ENCODE measurements around the gene SLC4A1AP. TPM values are rescaled to one million over a fixed set of nuclear protein-coding genes. Genes with fewer than 3 reads are reported as not detected.
A peak's percentile ranks its signal among the peaks of the same experiment; 100 is the strongest.

Gene SLC4A1AP
- total RNA-seq, 2 experiments from 2014 or later = 19.1 to 19.3 TPM

- CTCF ChIA-PET = interaction anchor here (1.0 to 3.8 kb wide), 3 partner anchors 15 to 763 kb away, joined by 3 to 17 read pairs (median 4); no protein-coding TSS in a partner anchor
Observed at GRCh38 chr2:27690052-27690451, 26.4 kb downstream of the SLC4A1AP start.

DNA sequence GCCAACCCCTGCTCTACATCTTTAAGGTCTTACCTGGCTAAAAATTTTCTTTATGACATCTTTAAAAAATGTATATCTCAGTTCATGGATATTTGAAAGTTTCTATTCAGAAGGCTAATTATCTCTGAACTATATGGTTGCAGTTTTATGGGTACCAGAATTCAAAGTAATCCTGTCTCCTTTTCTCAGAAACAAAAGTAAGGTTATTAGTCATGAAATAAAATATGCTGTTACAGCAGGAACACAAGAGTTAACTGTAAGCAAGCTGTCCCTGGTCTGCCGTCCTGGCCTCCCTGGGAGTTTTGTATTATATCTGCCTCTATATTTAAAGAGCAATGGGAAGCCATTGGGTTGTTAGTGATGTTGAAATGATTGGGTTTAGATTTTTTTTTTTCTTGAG is 34.0 kb downstream of the SLC4A1AP start:
- H3K36me3 Mint-ChIP-seq (ENCODE audit: low read depth) = peaks cover 18% of the 10 kb centered on the region
- ATAC-seq (no peak), DNase-seq (no peak)
- H3K9me3 Mint-ChIP-seq = no peaks in the 10 kb centered on the region
- peaks cover 3% of the 10 kb centered on the region for H3K4me1 Mint-ChIP-seq (ENCODE audit: low read depth)
- intact Hi-C loops (cut with micrococcal nuclease) = no loop called here
- no peaks in the 10 kb centered on the region for H3K27me3 Mint-ChIP-seq
- POLR2A ChIA-PET = no interaction called here
- no peak overlapping the region for H3K27ac Mint-ChIP-seq
- TF ChIP-seq CTCF (IDR thresholded peaks at IDR 0.05) = no peak
- CTCF ChIA-PET = interaction anchor here (2.2 kb wide), 1 partner anchor 14 kb away, joined by 15 read pairs; no protein-coding TSS in a partner anchor
- no peak overlapping the region for H3K4me3 Mint-ChIP-seq

More at GRCh38 chr2:27690052-27690451, 26.4 kb downstream of the SLC4A1AP start:
- no peak for TF ChIP-seq CTCF (IDR thresholded peaks at IDR 0.05)
- H3K4me1 Mint-ChIP-seq (ENCODE audit: low read depth) = peaks cover 4% of the 10 kb centered on the region
- no peak overlapping the region for H3K27ac Mint-ChIP-seq
- no peaks in the 10 kb centered on the region for H3K9me3 Mint-ChIP-seq
- peaks cover 23% of the 10 kb centered on the region for H3K36me3 Mint-ChIP-seq (ENCODE audit: low read depth)
- no peak for ATAC-seq
- POLR2A ChIA-PET = interaction anchor here (1.1 kb wide), 1 partner anchor 27 kb away, joined by 4 read pairs; the partner anchor contains the start of genes SLC4A1AP and SUPT7L
- no peak overlapping the region for H3K4me3 Mint-ChIP-seq
- intact Hi-C loops (cut with micrococcal nuclease) = no loop called here
- no peaks in the 10 kb centered on the region for H3K27me3 Mint-ChIP-seq
- DNase-seq = no peak

DNA sequence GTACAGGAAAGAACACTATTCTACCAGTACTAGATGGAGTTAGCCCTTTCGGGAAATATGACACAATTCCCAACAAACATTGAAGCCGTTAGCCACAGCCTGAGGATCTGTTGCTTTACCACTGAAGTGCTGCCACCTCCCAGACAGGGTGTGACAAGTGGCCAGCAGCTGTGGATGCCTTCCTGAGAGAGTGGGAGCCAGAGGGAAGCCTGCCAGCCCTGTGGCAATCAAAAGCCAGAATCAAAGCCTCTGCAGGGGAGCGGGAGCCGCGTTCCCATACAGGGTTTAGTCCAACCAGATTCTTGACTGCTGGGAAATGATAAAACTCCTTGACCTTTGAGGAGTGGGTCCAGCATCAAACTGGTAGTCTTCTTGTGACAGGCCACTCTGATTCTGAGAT is 38.0 kb downstream of the SLC4A1AP start:
- no peak overlapping the region for H3K4me3 Mint-ChIP-seq
- ChIA-PET CTCF (no interaction called here), POLR2A (no interaction called here)
- TF ChIP-seq CTCF (IDR thresholded peaks at IDR 0.05) = no peak
- H3K9me3 Mint-ChIP-seq = no peaks in the 10 kb centered on the region
- H3K27me3 Mint-ChIP-seq = no peaks in the 10 kb centered on the region
- DNase-seq (no peak), ATAC-seq (no peak)
- peaks cover 3% of the 10 kb centered on the region for H3K36me3 Mint-ChIP-seq (ENCODE audit: low read depth)
- intact Hi-C loops (cut with micrococcal nuclease) = loop anchor here (5.0 kb wide), 1 partner anchor 751 kb away; no protein-coding TSS in a partner anchor
- H3K4me1 Mint-ChIP-seq (ENCODE audit: low read depth) = peaks cover 12% of the 10 kb centered on the region
- H3K27ac Mint-ChIP-seq = no peak overlapping the region

GRCh38 chr2:27702302-27702701 is 38.6 kb downstream of the SLC4A1AP start:
- no peaks in the 10 kb centered on the region for H3K27me3 Mint-ChIP-seq
- DNase-seq = no peak
- ChIA-PET POLR2A (no interaction called here), CTCF (no interaction called here)
- H3K36me3 Mint-ChIP-seq (ENCODE audit: low read depth) = peaks cover 3% of the 10 kb centered on the region
- peaks cover 12% of the 10 kb centered on the region for H3K4me1 Mint-ChIP-seq (ENCODE audit: low read depth)
- TF ChIP-seq CTCF (IDR thresholded peaks at IDR 0.05) = no peak
- H3K9me3 Mint-ChIP-seq = no peaks in the 10 kb centered on the region
- ATAC-seq = no peak
- no peak overlapping the region for H3K4me3 Mint-ChIP-seq
- H3K27ac Mint-ChIP-seq = no peak overlapping the region
- intact Hi-C loops (cut with micrococcal nuclease) = loop anchor here (5.0 kb wide), 1 partner anchor 750 kb away; no protein-coding TSS in a partner anchor

DNA sequence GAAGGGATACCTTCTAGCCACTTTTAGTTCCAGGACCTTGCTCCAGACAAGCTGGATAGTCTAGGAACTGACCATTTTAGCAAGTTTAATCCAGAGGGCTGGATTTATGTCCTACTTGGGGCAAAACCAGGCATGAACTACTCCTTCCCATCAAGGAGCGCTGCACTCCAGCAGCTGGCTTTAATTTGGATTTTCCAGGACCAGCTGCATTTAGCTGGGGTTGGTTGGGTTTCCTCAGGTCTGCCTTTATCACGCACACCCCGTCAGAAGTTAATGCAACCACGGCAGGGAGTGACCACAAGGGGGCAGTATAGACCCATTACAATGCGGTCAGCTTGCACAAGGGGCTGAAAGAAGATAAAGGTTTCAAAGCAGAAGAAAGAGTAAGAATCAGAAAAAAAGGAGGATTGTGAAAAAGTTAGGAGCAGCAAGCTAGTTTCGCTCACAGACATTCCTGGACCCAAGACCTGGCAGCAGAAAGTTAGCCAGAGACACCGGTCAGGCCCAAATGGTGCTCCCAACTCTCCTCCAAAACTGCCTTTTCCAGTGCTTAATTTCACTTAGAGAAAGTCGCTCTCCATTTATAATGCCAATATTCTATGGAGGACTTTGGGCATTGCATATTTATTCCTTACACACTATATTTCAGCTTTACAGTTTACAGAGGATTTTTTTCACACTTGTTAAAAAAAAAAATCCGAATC is 40.1 kb downstream of the SLC4A1AP start:
- peak; percentile 86 for ATAC-seq
- POLR2A ChIA-PET = interaction anchor here (1.2 to 1.5 kb wide), 3 partner anchors 13 to 623 kb away, joined by 3 read pairs; no protein-coding TSS in a partner anchor
- no peak overlapping the region for H3K4me3 Mint-ChIP-seq
- intact Hi-C loops (cut with micrococcal nuclease) = loop anchor here (5.0 kb wide), 1 partner anchor 749 kb away; no protein-coding TSS in a partner anchor
- no peaks in the 10 kb centered on the region for H3K27me3 Mint-ChIP-seq
- H3K9me3 Mint-ChIP-seq = no peaks in the 10 kb centered on the region
- DNase-seq = peak; percentile 93
- no peaks in the 10 kb centered on the region for H3K36me3 Mint-ChIP-seq (ENCODE audit: low read depth)
- H3K27ac Mint-ChIP-seq = no peak overlapping the region
- H3K4me1 Mint-ChIP-seq (ENCODE audit: low read depth) = peaks cover 9% of the 10 kb centered on the region
- CTCF ChIA-PET = interaction anchor here (0.6 to 6.5 kb wide), 39 partner anchors 8 to 774 kb away, joined by 3 to 64 read pairs (median 4); partner anchors contain the start of gene RBKS
- peak; percentile 83 for TF ChIP-seq CTCF (IDR thresholded peaks at IDR 0.05)

All from activated CD8-positive, alpha-beta T cell treated with anti-CD3 and anti-CD28 coated beads for 36 hours (primary cell).